HG03571 (cell line): ENCODE data around the gene MYRIP.
"Not testable (repeated sequence)": the region's sequence is repeated elsewhere in the genome, so short reads cannot be mapped to it uniquely, and the experiment has no call there.

Experiments
- ATAC-seq: cut with Tn5 transposase; IDR thresholded peaks from one replicate; pipeline ENCODE4 v1.9.1; 2021; ENCODE audit not compliant: unreplicated experiment

MYRIP gene

GRCh38 chr3:40077828-40078492 is 268.6 kb downstream of the MYRIP start:
- ATAC-seq, result not testable (repeated sequence)

- ATAC-seq, result no peak
Measured at GRCh38 chr3:40078590-40078989, 269.2 kb downstream of the MYRIP start.

GRCh38 chr3:40079203-40079846 is 269.9 kb downstream of the MYRIP start:
- ATAC-seq, result no peak

- ATAC-seq, result no peak
Measured at GRCh38 chr3:40079847-40080240, 270.4 kb downstream of the MYRIP start.

- no peak for ATAC-seq
Measured at GRCh38 chr3:40083066-40083465, 273.7 kb downstream of the MYRIP start.

- not testable (repeated sequence) for ATAC-seq
Measured at GRCh38 chr3:40084424-40084823, 275.0 kb downstream of the MYRIP start.

- no peak for ATAC-seq
Measured at GRCh38 chr3:40086890-40087883, 277.8 kb downstream of the MYRIP start.

- ATAC-seq, result no peak
Measured at GRCh38 chr3:40088527-40089170, 279.2 kb downstream of the MYRIP start.

GRCh38 chr3:40096661-40097111 is 287.3 kb downstream of the MYRIP start:
- no peak for ATAC-seq

GRCh38 chr3:40097131-40098117 is 288.0 kb downstream of the MYRIP start:
- ATAC-seq, result no peak

- ATAC-seq, result no peak
Measured at GRCh38 chr3:40098261-40098759, 288.9 kb downstream of the MYRIP start.

GRCh38 chr3:40099871-40100270 is 290.5 kb downstream of the MYRIP start:
- ATAC-seq, result no peak

GRCh38 chr3:40102182-40102581 is 292.8 kb downstream of the MYRIP start:
- no peak for ATAC-seq

- ATAC-seq, result no peak
Measured at GRCh38 chr3:40103829-40104228, 294.4 kb downstream of the MYRIP start.

GRCh38 chr3:40104441-40104840 is 295.0 kb downstream of the MYRIP start:
- ATAC-seq, result no peak

GRCh38 chr3:40108643-40109042 is 299.2 kb downstream of the MYRIP start:
- no peak for ATAC-seq

- ATAC-seq, result no peak
Measured at GRCh38 chr3:40109641-40110490, 300.5 kb downstream of the MYRIP start.

- no peak for ATAC-seq
Measured at GRCh38 chr3:40116478-40117177, 307.2 kb downstream of the MYRIP start.
